ENCODE data around the gene NXPE4.
"Not testable (repeated sequence)": the region's sequence is repeated elsewhere in the genome, so short reads cannot be mapped to it uniquely, and the experiment has no call there.

Gene NXPE4

DNA sequence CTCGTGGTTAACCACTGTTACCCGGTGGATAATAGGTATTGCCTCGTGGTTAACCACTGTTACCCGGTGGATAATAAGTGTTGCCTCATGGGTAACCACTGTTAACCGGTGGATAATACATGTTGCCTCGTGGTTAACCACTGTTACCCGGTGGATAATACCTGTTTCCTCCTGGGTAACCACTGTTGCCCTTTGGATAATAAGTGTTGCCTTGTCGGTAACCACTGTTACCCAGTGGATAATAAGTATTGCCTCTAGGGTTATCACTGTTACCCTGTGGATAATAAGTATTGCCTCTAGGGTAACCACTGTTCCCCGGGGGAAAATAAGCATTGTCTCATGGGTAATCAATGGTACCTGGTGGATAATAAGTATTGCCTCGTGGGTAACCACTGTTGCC lies 15.0 kb upstream of the NXPE4 start:
- no peak for DNase-seq (ENCODE audit: low spot score)

DNA sequence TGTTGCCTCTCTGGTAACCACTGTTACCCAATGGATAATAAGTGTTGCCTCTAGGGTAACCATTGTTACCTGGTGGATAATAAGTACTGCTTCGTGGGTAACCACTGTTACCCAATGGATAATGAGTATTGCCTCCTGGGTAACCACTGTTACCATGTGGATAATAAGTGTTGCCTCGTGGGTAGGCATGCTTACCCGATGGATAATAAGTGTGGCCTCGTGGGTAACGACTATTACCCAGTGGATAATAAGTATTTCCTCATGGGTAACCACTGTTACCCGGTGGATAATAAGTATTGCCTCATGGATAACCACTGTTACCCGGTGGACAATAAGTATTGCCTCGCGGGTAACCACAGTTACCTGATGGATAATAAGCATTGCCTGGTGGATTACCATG lies 13.8 kb upstream of the NXPE4 start:
- no peak for DNase-seq (ENCODE audit: low spot score)

DNA sequence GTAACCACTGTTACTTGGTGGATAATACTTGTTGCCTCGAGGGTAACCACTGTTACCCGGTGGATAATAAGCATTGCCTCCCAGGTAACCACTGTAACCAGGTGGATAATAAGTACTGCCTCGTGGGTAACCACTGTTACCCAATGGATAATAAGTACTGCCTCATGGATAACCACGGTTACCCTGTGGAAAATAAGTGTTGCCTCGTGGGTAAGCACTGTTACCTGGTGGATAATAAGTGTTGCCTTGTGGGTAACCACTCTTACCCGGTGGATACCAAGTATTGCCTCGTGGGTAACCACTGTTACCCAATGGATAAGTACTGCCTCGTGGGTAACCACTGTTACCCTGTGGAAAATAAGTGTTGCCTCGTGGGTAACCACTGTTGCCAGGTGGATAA lies 13.0 kb upstream of the NXPE4 start:
- not testable (repeated sequence) for DNase-seq (ENCODE audit: low spot score)

DNA sequence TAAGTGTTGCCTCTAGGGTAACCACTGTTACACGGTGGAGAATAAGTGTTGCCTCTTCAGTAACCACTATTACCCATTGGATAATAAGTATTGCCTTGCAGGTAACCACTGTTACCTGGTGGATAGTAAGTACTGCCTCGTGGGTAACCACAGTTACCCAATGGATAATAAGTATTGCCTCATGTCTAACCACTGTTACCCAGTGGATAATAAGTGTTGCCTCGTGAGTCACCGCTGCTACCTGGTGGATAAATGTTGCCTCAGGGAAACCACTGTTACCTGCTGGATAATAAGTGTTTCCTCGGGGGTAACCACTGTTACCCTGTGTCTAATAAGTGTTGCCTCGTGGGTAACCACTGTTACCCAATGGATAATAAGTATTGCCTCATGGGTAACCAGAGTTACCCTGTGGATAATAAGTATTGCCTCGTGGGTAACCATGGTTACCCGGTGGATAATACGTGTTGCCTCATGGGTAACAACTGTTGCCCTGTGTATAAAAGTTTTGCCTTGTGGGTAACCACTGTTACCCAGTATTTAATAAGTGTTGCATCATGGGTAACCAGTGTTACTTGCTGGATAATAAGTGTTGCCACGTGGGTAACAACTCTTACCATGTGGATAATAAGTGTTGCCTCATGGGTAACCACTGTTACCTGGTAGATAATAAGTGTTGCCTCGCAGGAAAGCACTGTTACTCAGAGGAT lies 12.3 kb upstream of the NXPE4 start:
- DNase-seq (ENCODE audit: low spot score): no peak

DNA sequence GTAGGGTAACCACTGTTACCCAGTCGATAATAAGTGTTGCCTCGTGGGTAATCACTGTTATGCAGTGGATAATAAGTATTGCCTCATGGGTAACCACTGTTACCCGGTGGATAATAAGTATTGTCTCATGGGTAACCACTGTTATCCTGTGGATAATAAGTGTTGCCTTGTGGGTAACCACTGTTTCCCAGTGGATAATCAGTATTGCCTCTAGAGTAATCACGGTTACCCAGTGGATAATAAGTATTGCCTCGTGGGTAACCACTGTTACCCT lies 11.2 kb upstream of the NXPE4 start:
- not testable (repeated sequence) for DNase-seq (ENCODE audit: low spot score)

DNA sequence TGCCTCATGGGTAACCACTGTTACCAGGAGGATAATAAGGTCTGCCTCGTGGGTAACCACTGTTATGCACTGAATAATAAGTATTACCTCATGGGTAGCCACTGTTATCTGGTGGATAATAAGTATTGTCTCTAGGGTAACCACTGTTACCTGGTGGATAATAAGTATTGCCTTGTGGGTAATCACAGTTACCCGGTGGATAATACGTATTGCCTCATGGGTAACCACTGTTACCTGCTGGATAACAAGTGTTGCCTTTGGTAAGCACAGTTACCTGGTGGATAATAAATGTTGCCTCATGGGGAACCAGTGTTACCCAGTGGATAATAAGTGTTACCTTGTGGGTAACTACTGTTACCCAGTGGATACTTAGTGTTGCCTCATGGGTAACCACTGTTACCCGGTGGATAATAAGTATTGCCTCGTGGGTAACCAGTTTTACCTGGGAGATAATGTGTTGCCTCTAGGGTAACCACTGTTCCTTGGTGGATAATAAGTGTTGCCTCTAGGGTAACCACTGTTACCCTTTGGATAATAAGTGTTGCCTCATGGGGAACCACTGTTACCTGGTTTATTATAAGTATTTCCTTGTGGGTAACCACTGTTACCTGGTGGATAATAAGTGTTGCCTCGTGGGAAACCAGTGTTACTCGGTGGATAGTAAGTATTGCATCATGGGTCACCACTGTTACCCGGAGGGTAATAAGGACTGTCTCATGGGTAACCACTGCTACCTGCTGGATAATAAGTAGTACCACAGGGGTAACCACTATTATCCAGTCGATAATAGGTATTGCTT lies 10.6 kb upstream of the NXPE4 start:
- DNase-seq (ENCODE audit: low spot score): no peak

DNA sequence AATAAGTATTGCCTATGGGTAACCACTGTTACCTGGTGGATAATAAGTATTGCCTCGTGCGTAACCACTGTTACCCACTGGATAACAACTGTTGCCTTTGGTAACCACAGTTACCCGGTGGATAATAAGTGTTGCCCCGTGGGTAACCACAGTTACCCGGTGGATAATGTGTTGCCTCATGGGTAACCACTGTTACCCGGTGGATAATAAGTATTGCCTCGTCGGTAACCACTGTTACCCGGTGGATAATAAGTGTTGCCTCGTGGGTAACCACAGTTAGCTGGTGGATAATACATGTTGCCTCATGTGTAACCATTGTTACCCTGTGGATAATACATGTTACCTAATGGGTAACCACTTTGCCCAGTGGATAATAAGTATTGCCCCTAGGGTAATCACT lies 9.8 kb upstream of the NXPE4 start:
- DNase-seq (ENCODE audit: low spot score): no peak

DNA sequence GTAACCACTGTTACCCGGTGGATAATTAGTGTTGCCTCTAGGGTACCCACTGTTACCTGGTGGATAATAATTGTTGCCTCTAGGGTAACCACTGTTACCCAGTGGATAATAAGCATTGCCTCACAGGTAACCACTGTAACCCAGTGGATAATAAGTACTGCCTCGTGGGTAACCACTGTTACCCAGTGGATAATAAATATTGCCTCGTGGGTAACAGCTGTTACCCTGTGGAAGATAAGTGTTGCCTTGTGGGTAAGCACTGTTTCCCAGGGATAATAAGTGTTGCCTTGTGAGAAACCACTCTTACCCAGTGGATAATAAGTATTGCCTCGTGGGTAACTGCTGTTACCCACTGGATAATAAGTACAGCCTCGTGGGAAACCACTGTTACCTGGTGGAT lies 9.3 kb upstream of the NXPE4 start:
- DNase-seq (ENCODE audit: low spot score): no peak

DNA sequence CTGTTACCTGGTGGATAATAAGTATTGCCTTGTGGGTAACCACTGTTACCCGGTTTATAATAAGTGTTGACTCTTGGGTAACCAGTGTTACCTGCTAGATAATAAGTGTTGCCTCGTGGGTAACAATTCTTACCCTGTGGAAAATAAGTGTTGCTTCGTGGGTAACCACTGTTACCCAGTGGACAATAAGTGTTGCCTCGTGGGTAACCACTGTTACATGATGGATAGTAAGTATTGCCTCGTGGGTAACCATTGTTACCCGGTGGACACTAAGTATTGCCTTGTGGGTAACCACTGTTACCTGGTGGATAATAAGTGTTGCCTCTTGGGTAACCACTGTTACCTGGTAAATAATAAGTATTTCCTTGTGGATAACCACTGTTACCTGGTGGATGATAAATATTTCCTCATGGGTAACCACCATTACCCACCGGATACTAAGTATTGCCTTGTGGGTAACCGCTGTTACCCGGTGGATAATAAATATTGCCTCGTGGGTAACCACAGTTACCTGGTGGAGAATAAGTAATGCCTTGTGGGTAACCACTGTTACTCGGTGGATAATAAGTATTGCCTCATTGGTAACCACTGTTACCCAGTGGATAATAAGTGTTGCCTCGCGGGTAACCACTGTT lies 8.7 kb upstream of the NXPE4 start:
- no peak for DNase-seq (ENCODE audit: low spot score)

DNA sequence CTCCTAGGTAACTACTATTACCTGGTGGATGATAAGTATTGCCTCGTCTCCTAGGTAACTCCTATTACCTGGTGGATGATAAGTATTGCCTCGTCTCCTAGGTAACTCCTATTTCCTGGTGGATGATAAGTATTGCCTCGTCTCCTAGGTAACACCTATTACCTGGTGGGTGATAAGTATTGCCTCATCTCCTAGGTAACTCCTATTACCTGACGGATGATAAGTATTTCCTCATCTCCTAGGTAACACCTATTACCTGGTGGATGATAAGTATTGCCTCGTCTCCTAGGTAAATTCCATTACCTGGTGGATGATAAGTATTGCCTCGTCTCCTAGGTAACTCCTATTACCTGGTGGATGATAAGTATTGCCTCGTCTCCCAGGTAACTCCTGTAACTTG lies 7.6 kb upstream of the NXPE4 start:
- DNase-seq (ENCODE audit: low spot score): not testable (repeated sequence)

DNA sequence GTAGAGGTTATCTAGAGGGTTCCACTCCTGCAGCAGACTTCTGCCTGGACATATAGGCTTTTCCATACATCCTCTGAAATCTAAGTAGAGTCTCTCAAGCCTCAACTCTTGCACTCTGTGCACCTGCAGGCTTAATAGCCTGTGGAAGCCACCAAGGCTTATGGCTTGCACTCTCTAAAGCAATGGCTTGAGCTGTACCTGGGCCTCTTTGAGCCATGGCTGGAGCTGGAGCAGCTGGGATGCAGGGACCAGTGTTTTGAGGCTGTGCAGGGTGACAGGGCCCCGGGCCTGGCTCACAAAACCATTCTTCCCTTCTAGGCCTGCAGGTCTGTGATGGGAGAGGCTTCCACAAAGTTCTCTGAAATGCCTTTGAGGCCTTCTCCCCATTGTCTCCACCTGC lies 2.9 kb upstream of the NXPE4 start:
- no peak for DNase-seq (ENCODE audit: low spot score)

DNA sequence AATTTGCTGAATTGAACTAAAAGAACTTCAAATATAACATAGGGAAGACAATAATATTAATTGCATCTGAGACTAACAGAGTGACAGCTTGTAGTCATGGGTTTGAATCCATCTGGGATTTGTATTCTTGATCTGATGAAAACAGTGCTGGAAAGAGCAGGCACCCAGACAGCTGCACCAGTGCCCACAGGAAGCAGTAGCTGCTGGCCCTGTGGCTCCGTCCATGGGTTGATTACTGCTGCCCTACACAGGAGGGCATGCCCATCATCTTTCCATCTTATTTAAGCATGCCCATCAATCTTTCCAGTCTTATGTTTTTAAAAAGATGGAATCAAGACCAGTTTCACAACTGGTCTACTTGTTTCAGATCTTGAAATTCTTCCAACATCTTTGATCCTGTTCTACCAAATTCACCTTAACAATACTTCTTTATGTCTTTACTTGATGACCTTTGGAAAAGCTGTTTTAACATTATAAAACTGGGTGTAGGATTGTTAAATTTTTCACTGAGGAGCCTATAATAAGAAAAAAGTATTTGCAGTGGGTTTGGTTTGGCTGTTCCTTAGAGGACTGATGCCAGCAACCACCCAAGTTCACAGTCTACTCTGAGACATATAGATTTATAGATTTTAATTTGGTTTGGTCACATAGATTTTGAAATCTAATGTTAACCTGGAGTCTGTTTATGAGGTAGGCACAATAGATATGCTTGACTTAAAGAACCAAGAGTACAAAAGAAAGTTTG lies 761 bp upstream of the NXPE4 start:
- DNase-seq (ENCODE audit: low spot score): no peak

DNA sequence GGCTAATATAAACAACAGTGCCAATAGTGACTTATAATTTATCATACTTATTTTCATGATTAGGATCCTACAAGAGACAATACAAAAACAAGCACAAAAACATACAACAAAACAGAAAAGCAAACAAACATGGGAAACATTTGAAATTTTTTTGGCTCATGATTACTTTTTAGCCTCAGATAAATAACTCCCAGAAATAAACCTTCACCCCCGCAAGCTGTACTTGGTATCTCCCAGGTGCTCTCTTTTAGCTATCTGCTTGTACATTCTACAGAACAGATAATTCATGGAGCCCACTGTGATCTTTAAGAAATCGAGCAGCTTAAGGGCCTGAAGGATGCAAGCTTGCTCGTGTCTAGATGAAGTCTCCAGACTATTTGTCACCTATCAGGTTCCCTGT lies 883 bp downstream of the NXPE4 start:
- no peak for DNase-seq (ENCODE audit: low spot score)

DNA sequence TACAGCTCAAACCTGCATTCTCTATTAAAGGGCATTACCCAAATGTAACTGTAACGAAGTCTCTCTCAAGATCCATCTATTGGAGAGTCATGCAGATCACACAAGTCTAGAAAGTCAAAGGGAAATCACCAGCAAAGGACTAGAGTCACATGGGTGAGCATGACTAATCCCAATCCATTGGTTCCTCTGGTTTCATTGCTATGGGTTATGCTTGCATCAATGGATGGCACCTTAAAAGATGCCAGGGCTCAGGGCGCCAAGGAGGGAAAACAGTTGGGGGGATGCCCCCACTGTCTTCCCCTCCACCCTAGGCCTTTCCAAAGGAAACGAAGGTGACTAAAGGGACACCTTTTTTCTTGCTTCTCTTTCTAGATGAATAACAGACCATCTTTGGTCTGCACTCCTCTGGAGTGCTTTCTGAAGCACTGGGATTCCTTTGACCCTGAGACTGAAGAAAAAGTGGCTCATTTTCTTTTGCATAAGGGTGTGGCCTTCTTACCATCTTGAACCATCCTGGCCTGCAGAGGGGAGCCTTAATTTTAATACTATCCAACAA lies 8.1 kb downstream of the NXPE4 start:
- DNase-seq (ENCODE audit: low spot score): no peak

DNA sequence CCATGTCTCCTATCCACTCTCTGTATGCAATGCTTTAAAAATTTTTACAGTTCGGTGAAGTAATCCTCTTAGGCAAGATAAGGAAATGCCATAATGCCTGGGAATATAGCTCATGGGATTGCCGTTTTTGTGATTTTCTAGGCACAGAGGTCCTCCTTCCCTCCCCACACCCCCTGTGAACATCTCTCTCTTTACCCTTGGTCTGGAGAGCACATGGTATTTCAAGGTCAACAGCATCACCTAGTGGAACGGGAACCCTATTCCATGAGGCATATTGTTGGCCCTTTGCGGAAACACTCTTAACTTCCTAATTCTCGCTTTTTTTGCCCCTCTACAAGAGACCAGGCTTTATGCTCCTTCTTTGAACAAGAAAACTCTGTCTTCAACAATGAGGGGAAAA lies 8.8 kb downstream of the NXPE4 start:
- no peak for DNase-seq (ENCODE audit: low spot score)

DNA sequence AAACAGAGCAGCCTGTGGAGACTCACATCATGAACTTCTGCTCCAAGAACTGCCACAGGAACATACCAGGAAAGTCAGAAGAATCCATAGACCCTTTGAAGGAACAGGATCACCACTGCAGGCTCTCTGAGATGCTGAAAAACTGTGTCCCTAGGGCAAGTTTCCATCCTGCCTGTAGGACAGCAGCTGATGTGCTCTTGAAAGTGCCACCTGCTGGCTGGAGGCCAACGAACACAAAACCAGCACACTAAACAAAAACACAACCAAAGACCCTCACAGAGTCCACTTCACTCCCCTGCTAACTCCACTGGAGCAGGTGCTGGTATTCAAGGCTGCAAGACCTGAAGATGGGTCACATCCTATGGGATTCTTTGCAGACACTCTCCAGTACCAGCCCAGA lies 23.9 kb downstream of the NXPE4 start:
- DNase-seq (ENCODE audit: low spot score): no peak

DNA sequence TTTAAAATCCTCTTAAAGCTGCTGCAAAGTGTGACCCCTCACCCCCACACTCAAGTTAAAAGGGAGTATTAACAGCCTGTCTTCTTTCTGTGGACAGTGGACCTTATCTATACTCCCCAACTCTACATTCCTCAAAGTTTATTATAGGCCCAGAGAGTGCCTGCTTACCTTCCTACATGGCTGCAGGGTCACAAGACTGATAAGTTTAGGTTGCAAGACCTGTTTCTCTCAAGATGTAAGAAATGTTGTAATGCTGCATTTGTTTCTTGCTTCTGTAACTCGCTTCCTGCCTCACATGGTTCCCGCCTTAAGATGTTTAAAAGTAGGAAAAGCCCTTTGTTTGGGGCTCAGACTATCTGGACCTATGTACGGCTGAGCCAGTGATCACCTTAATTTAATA lies 25.8 kb downstream of the NXPE4 start:
- no peak for DNase-seq (ENCODE audit: low spot score)

DNA sequence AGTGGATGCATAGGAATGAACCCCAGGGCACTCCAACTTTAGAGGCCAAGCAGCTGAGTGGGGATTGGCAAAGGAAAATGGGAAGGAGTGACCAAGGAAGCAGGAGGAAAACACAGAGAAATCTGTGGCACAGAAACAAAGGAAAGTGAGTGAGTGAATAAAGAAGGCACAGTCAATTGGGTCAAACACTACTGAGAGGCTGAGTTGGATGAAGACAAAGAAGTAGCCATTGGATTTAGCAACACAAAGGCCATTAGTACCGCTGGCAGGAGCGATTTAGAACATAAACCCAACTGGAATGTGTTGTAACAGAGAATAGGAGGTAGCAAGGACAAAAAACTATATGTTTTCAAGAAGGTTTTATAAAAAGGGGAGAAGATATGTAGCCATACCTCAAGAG lies 29.3 kb downstream of the NXPE4 start:
- DNase-seq (ENCODE audit: low spot score): no peak

DNA sequence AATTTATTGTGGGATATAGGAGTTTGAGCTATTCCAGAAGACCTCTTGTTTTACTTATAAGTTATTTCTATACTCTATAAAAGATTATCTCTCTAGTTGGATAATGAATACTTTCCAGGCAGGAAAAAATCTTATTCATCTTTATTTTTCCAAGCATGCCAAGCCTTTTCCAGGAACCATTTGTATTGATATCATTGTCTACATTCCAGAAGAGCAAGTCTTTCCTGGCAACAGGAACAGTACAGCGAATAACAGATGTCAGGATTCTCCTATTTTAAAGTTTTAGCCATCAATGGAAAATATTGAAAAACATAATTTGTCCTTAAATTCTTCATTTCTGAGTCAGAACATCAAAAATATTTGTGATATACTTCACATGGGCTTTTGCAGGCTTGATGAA lies 30.8 kb downstream of the NXPE4 start:
- peak; percentile 9 for DNase-seq (ENCODE audit: low spot score)

DNA sequence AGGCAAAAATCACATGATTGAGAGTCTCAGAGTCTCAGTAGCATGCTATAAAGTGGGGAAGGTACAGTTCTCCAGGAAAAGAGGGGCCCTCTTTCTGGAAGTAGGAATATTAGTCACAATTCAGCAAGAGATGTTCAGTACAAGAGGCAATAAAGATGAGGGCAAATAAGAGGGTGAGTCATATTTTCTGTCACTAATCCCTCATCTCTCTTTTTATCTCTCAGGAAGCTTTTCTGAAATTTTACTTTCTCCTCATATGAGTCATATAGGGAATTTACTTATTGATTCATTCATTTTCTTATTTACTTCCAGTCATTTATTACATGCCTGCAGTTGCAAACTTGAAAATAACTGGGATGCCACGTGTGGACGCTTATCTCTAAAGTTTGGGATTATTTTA lies 32.5 kb downstream of the NXPE4 start:
- DNase-seq (ENCODE audit: low spot score): peak; percentile 5

DNA sequence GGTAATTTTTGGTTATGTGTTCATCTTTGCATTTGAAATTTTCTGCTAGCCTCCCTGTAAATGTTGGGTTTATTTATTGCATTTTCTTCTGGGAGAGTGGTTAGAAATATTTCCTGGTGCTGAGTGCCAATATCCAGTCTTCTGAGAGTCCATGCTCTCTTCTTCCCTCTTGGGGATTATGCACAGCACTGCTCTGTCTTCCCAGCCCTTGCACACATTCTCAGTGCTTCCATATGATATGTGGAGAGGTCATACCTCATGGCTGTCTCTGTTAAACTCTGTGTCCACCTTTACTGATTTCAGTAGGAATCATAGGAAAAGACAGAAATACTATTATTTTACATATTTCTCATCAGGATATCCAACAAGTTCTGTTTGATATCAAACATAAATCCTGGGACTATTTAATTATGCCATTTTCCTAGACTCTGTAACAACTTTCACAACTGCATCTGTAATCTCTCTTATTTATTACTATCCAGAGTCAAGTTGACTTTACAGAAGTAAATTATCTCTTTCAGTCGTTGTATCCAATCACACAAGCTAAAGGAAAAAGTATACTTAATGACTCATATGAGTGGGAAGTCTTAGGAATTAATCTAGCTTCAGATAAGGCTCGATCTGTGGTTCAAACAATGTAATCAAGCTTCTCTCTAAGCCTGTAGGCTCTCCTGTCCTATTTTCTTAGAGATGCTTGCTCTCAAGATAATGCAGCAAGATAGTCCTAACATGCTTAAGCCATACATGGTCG lies 33.2 kb downstream of the NXPE4 start:
- peak; percentile 10 for DNase-seq (ENCODE audit: low spot score)

All from GM03348 (cell line).